Measurements from ENCODE around the gene NWD2.

The NWD2 gene

GRCh38 chr4:37326852-37327251 is 82.3 kb downstream of the NWD2 start:
- Histone ChIP-seq H4K8ac (ENCODE audit: low read length) (no peak overlapping the region), H3K79me1 (replicated peaks; ENCODE audit: low read length, poor library complexity, severe bottlenecking) (no peaks in the 10 kb centered on the region), H3K9ac (ENCODE audit: low read length) (no peak overlapping the region), H2BK12ac (ENCODE audit: low read length in 2 of 2) (no peak overlapping the region), H3K9me3 (ENCODE audit: control insufficient read depth, low read length) (peaks cover 7% of the 10 kb centered on the region), H3K27ac (ENCODE audit: low read length, poor library complexity, severe bottlenecking) (no peak overlapping the region), H3K4me1 (ENCODE audit: control insufficient read depth, insufficient read depth, low read depth, low read length) (no peaks in the 10 kb centered on the region), H2BK15ac (ENCODE audit: low read depth, poor library complexity, severe bottlenecking) (no peak overlapping the region), H3K14ac (ENCODE audit: low read length in 2 of 2) (no peak overlapping the region), H3K27me3 (ENCODE audit: control insufficient read depth in 1 of 2, insufficient read depth in 1 of 2, low read length in 2 of 2) (no peaks in the 10 kb centered on the region), H3K4me3 (ENCODE audit: insufficient read depth in 1 of 2, low read depth in 1 of 2, low read length in 2 of 2) (no peak overlapping the region), H2AK5ac (ENCODE audit: low read length, severe bottlenecking) (no peak overlapping the region), H3K23ac (ENCODE audit: low read length in 2 of 2) (no peak overlapping the region), H2BK5ac (ENCODE audit: low read depth, low read length, poor library complexity, severe bottlenecking) (no peak overlapping the region), H3K4me2 (ENCODE audit: low read length, poor library complexity, severe bottlenecking) (no peak overlapping the region), H3K18ac (ENCODE audit: low read depth in 1 of 2, low read length in 2 of 2) (no peak overlapping the region), H3K4ac (ENCODE audit: low read depth in 1 of 2, low read length in 2 of 2) (no peak overlapping the region), H4K91ac (ENCODE audit: low read length) (no peak overlapping the region), H2AFZ (ENCODE audit: low read depth, low read length) (no peak overlapping the region), H2BK120ac (ENCODE audit: low read depth, low read length) (no peak overlapping the region), H3K36me3 (ENCODE audit: control insufficient read depth in 1 of 2, insufficient read depth in 2 of 2, low read depth in 1 of 2, low read length in 2 of 2) (no peaks in the 10 kb centered on the region)
- DNase-seq = no peak
- WGBS = 50% methylated on average over 1 of the region's 1 CpG

- Histone ChIP-seq H3K4me2 (ENCODE audit: low read length, poor library complexity, severe bottlenecking) (no peak overlapping the region), H4K8ac (ENCODE audit: low read length) (no peak overlapping the region), H2BK12ac (ENCODE audit: low read length in 2 of 2) (no peak overlapping the region), H2AK5ac (ENCODE audit: low read length, severe bottlenecking) (no peak overlapping the region), H3K23ac (ENCODE audit: low read length in 2 of 2) (no peak overlapping the region), H4K91ac (ENCODE audit: low read length) (no peak overlapping the region), H3K27ac (ENCODE audit: low read length, poor library complexity, severe bottlenecking) (no peak overlapping the region), H2BK120ac (ENCODE audit: low read depth, low read length) (no peak overlapping the region), H3K9ac (ENCODE audit: low read length) (no peak overlapping the region), H2AFZ (ENCODE audit: low read depth, low read length) (no peak overlapping the region), H3K36me3 (ENCODE audit: control insufficient read depth in 1 of 2, insufficient read depth in 2 of 2, low read depth in 1 of 2, low read length in 2 of 2) (no peaks in the 10 kb centered on the region), H3K4me1 (ENCODE audit: control insufficient read depth, insufficient read depth, low read depth, low read length) (no peaks in the 10 kb centered on the region), H3K9me3 (ENCODE audit: control insufficient read depth, low read length) (no peaks in the 10 kb centered on the region), H3K4me3 (ENCODE audit: insufficient read depth in 1 of 2, low read depth in 1 of 2, low read length in 2 of 2) (no peak overlapping the region), H3K4ac (ENCODE audit: low read depth in 1 of 2, low read length in 2 of 2) (no peak overlapping the region), H3K27me3 (ENCODE audit: control insufficient read depth in 1 of 2, insufficient read depth in 1 of 2, low read length in 2 of 2) (no peaks in the 10 kb centered on the region), H2BK5ac (ENCODE audit: low read depth, low read length, poor library complexity, severe bottlenecking) (no peak overlapping the region), H3K79me1 (replicated peaks; ENCODE audit: low read length, poor library complexity, severe bottlenecking) (no peaks in the 10 kb centered on the region), H2BK15ac (ENCODE audit: low read depth, poor library complexity, severe bottlenecking) (no peak overlapping the region), H3K18ac (ENCODE audit: low read depth in 1 of 2, low read length in 2 of 2) (no peak overlapping the region), H3K14ac (ENCODE audit: low read length in 2 of 2) (no peak overlapping the region)
- no peak for DNase-seq
Measured at GRCh38 chr4:37338972-37339371, 94.4 kb downstream of the NWD2 start.

- no peak overlapping the region for H3K4ac ChIP-seq (ENCODE audit: low read depth in 1 of 2, low read length in 2 of 2)
- H3K79me1 ChIP-seq (replicated peaks; ENCODE audit: low read length, poor library complexity, severe bottlenecking) = no peaks in the 10 kb centered on the region
- H2BK120ac ChIP-seq (ENCODE audit: low read depth, low read length) = no peak overlapping the region
- no peak overlapping the region for H3K14ac ChIP-seq (ENCODE audit: low read length in 2 of 2)
- H3K36me3 ChIP-seq (ENCODE audit: control insufficient read depth in 1 of 2, insufficient read depth in 2 of 2, low read depth in 1 of 2, low read length in 2 of 2) = no peaks in the 10 kb centered on the region
- H2AK5ac ChIP-seq (ENCODE audit: low read length, severe bottlenecking) = no peak overlapping the region
- no peak overlapping the region for H3K4me2 ChIP-seq (ENCODE audit: low read length, poor library complexity, severe bottlenecking)
- H3K4me3 ChIP-seq (ENCODE audit: insufficient read depth in 1 of 2, low read depth in 1 of 2, low read length in 2 of 2) = no peak overlapping the region
- no peak overlapping the region for H3K23ac ChIP-seq (ENCODE audit: low read length in 2 of 2)
- H2BK5ac ChIP-seq (ENCODE audit: low read depth, low read length, poor library complexity, severe bottlenecking) = no peak overlapping the region
- DNase-seq = no peak
- no CpG with 5 or more reads among the region's 2 CpGs for WGBS
- H2BK12ac ChIP-seq (ENCODE audit: low read length in 2 of 2) = no peak overlapping the region
- no peak overlapping the region for H3K27ac ChIP-seq (ENCODE audit: low read length, poor library complexity, severe bottlenecking)
- H3K9me3 ChIP-seq (ENCODE audit: control insufficient read depth, low read length) = no peaks in the 10 kb centered on the region
- H4K91ac ChIP-seq (ENCODE audit: low read length) = no peak overlapping the region
- no peaks in the 10 kb centered on the region for H3K4me1 ChIP-seq (ENCODE audit: control insufficient read depth, insufficient read depth, low read depth, low read length)
- H3K27me3 ChIP-seq (ENCODE audit: control insufficient read depth in 1 of 2, insufficient read depth in 1 of 2, low read length in 2 of 2) = no peaks in the 10 kb centered on the region
- H4K8ac ChIP-seq (ENCODE audit: low read length) = no peak overlapping the region
- H3K18ac ChIP-seq (ENCODE audit: low read depth in 1 of 2, low read length in 2 of 2) = no peak overlapping the region
- H2BK15ac ChIP-seq (ENCODE audit: low read depth, poor library complexity, severe bottlenecking) = no peak overlapping the region
- H2AFZ ChIP-seq (ENCODE audit: low read depth, low read length) = no peak overlapping the region
- no peak overlapping the region for H3K9ac ChIP-seq (ENCODE audit: low read length)
Measured at GRCh38 chr4:37358748-37359147, 114.2 kb downstream of the NWD2 start.

GRCh38 chr4:37359261-37359660 is 114.7 kb downstream of the NWD2 start:
- H3K18ac ChIP-seq (ENCODE audit: low read depth in 1 of 2, low read length in 2 of 2) = no peak overlapping the region
- no peak overlapping the region for H3K4me3 ChIP-seq (ENCODE audit: insufficient read depth in 1 of 2, low read depth in 1 of 2, low read length in 2 of 2)
- DNase-seq = peak; percentile 14
- H3K23ac ChIP-seq (ENCODE audit: low read length in 2 of 2) = no peak overlapping the region
- H3K27ac ChIP-seq (ENCODE audit: low read length, poor library complexity, severe bottlenecking) = no peak overlapping the region
- H3K9me3 ChIP-seq (ENCODE audit: control insufficient read depth, low read length) = no peaks in the 10 kb centered on the region
- H2AK5ac ChIP-seq (ENCODE audit: low read length, severe bottlenecking) = no peak overlapping the region
- no peak overlapping the region for H2BK5ac ChIP-seq (ENCODE audit: low read depth, low read length, poor library complexity, severe bottlenecking)
- no peak overlapping the region for H3K4me2 ChIP-seq (ENCODE audit: low read length, poor library complexity, severe bottlenecking)
- no peak overlapping the region for H2BK15ac ChIP-seq (ENCODE audit: low read depth, poor library complexity, severe bottlenecking)
- no peak overlapping the region for H2BK120ac ChIP-seq (ENCODE audit: low read depth, low read length)
- H3K4ac ChIP-seq (ENCODE audit: low read depth in 1 of 2, low read length in 2 of 2) = no peak overlapping the region
- no peaks in the 10 kb centered on the region for H3K4me1 ChIP-seq (ENCODE audit: control insufficient read depth, insufficient read depth, low read depth, low read length)
- WGBS = 36% methylated on average over 3 of the region's 4 CpGs
- no peak overlapping the region for H2BK12ac ChIP-seq (ENCODE audit: low read length in 2 of 2)
- no peak overlapping the region for H4K91ac ChIP-seq (ENCODE audit: low read length)
- H4K8ac ChIP-seq (ENCODE audit: low read length) = no peak overlapping the region
- H2AFZ ChIP-seq (ENCODE audit: low read depth, low read length) = no peak overlapping the region
- no peaks in the 10 kb centered on the region for H3K36me3 ChIP-seq (ENCODE audit: control insufficient read depth in 1 of 2, insufficient read depth in 2 of 2, low read depth in 1 of 2, low read length in 2 of 2)
- H3K27me3 ChIP-seq (ENCODE audit: control insufficient read depth in 1 of 2, insufficient read depth in 1 of 2, low read length in 2 of 2) = no peaks in the 10 kb centered on the region
- no peaks in the 10 kb centered on the region for H3K79me1 ChIP-seq (replicated peaks; ENCODE audit: low read length, poor library complexity, severe bottlenecking)
- no peak overlapping the region for H3K14ac ChIP-seq (ENCODE audit: low read length in 2 of 2)
- no peak overlapping the region for H3K9ac ChIP-seq (ENCODE audit: low read length)

Data from mesenchymal stem cell (in vitro differentiated cells and primary cell).